ENCODE data around the gene TSPYL4.
A peak's percentile ranks its signal among the peaks of the same experiment; 100 is the strongest.
"Not testable (repeated sequence)": the region's sequence is repeated elsewhere in the genome, so short reads cannot be mapped to it uniquely, and the experiment has no call there.

Gene TSPYL4

DNA sequence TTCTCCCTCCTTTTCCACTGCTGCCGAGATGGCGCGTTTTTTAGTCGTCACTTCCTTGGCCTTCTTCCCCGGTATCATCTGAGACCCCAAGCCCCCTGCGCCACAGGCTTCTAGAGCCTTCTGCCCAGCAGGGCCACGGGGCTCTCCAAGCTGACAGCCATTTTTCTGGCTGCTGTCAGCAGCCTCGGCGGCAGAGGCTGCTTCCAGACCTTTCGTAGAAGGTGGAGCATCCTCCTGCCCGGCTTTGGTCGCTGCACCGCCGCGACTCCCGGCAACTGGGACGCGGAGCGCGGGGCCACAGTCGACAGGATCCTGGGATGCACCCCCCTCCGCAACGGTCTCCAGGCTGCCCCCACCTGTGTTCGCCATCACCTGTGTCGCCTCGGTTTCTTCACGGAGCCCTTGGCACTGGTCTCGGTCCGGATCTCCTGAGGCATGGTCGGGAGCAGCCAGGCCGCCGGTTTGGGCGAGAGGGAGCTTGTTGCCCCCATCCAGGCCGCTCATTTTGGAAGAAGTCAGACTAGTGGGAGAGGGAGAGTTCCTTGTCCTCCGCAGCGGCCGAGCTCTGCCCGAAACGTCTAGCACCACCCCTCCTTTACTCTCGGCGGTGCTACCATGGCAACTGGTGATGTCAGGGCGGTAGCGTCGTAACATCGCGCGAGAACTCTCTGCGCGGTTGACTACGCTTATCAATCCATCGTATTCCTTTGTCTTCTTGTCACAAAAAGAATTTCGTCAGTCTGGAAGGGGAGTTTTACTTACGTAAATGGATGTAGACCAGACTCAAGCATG lies at the start of gene TSPYL4:
TSPYL4 (minus strand) TSS at position 571 of the 792 bp plus-strand sequence; CDS start at position 504, 67 bp downstream.
- DNase-seq: no peak

DNA sequence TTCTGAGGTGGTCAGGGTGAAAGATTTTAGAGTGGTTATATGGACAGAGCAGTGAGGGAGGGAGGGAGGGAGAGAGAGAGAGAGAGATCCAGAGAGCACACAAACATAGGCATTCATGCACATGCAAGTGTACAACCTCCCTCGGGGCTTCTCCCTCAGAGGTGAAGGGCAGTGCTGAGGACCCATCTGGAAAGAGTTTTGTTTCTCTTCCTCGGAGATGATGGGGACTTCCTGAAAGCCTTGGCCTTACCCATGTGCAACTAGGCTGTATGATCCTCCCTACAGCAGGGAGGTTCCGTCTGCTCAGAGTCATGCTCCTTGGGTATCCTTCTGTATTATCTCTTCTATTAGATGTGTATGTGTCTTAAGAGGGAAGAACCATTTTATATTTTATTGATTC lies 47.2 kb upstream of the TSPYL4 start:
- no peak for DNase-seq

DNA sequence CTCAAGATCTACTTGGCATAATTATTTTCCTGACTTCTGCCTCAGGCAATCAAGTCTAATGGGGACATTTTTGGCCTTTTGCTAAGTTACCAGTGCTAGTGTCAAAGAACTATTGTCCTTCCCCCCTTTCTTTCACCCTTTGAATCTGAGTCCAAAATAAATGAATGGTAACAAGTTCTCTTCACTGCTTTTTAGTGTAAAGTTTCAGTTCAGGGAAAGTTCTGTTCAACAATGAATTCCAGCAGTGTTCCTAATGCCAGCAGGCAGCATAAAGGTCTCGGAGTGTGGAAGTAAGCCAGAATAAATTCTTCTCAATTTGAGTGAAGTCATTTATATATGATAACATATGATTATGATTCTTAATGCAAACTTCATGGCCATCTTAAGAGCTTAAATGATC lies 46.7 kb upstream of the TSPYL4 start:
- DNase-seq: no peak

DNA sequence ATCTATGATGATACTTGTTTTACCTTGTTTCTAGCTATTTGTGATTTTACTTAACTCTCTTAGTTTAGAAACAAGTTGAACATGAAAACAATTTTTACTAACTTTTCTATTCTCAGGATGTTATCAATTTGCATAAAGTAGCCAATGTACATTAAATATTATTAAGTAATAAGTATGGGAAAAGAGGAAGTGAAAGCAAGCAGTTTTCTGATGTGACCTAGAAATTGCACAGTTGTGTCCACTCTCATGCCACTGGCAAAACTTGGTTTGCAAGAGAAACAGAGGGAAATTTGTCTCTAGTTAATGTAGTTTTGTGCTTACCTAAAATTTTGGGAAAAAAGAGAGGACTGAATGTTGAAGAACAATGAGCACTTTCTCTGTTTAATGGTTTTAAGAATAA lies 45.1 kb upstream of the TSPYL4 start:
- DNase-seq: no peak

DNA sequence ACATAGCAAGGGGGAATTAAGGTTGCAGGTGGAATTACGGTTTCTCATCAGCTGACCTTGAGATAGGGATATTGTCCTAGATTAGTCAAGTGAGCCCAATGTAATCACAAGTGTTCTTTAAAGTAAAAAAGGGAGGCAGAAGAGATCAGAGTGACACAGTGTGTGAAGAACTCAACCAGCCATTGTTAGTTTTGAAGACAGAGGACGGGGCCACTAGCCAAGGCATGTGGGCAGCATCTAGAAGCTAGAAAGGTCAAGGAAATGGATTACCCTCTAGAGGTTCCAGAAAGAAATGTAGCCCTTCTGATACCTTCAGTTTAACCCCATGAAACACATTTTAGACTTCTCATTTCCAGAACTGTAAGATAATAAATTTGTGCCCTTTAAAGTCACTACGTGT lies 44.4 kb upstream of the TSPYL4 start:
- no peak for DNase-seq

DNA sequence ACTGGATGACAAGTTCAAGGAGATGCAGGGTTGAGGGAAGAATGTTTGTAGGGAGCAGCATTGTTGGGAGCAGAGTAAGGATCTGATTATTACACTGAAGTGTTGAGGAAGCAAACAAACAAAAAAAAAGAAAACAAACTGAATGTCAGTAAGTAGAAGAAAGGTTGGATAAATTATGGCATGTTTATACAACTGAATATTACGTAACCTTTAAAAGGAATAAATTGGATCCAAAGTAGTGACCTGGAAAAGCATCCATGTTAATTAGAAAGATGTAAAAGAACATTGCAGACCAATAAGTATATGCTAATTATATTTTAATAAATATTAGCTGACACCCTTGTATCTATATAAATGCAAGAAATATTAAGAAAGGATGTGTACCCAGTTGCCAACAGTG lies 38.7 kb upstream of the TSPYL4 start:
- no peak for DNase-seq

DNA sequence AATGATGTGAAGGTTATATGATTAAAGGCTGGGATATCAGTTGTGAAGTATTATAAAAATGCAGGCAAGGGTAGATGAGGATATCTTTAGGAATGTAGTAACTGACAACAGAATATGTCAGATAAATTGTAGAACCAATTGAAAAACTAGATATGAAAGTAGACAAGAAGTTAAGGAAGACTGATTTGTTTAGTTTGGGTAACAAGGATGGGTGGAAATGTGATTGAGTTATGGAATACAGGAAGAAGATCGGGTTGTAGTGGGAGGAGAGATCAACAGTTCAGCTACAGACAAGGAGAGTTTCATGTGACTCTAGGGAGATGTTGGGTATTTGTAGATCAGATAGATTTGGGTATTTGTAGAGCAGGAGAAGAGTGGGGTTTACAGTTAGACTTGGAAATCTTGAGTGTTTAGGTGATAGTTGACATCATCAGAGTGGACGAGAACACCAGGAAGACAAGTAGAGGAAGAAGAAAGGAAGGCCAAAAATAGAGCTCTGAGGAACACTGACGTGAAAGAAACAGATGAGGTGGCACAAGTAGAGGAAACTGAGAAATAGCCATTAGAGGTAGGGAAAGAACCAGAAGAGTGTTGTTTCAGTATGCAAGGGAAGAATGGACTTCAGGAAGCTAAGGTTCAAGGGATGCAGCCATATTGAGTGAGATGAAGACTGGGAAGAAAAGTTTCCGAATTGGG lies 38.0 kb upstream of the TSPYL4 start:
- no peak for DNase-seq

DNA sequence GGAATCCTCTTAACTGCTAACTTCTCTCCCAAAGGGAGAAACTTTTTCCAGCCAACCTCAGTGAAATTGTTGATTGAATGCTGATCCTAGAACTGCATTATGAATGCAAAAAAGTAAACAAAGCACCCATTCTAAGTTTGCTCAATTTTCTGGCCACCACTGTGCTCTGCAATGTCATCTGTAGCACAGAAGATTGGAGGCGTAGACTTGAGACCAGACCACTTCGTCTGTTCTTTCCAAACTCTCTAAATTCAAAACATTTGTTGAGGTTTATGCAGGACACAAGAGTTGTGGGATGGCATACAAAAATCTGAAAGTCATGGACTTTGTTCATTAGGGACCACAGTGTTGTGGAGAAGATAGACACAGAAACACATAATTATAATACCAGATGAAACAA lies 36.9 kb upstream of the TSPYL4 start:
- DNase-seq: no peak

DNA sequence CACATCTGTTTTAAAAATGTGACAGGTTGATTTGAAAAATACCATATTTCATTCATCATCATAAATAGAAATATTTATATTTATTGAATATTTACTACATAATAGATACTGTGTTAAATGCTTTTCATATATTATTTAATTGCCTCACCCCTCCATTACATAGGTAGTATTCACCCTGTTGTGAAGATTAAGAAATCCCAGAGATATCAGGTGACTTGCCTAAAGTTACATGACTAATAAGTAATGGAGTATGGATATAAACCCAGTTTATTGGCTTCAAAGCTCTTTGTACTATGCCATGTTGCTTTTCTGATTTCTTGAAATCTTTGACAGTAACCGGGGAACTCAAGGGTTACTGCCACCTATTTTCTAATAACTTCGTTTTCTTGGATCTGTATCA lies 36.0 kb upstream of the TSPYL4 start:
- DNase-seq: no peak

DNA sequence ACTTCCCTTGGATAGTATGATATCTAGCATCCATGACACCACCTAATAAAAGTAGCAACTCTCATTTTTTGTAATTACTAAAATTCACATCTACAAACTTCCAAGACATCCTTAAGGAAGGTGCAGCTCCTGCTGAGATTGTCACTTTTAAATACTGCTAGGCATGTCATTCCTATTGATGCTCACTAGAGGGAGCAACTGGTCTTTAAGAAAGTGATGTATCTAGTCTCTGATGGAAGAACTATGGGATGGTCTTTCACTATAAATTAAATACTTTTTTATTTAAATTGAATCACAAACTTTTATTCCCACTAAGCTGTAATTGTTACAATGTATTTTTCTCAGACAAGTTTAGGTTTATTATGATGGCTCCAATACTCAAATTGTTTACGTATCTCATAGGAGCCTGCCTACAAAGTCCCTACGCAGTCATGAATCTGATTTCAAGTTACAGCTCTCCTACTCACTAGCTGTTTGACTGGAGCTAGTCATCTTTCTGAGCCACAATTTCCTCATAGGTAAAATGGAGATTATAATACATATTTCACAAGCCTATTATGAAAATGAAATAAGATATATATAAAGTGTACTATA lies 33.9 kb upstream of the TSPYL4 start:
- no peak for DNase-seq

DNA sequence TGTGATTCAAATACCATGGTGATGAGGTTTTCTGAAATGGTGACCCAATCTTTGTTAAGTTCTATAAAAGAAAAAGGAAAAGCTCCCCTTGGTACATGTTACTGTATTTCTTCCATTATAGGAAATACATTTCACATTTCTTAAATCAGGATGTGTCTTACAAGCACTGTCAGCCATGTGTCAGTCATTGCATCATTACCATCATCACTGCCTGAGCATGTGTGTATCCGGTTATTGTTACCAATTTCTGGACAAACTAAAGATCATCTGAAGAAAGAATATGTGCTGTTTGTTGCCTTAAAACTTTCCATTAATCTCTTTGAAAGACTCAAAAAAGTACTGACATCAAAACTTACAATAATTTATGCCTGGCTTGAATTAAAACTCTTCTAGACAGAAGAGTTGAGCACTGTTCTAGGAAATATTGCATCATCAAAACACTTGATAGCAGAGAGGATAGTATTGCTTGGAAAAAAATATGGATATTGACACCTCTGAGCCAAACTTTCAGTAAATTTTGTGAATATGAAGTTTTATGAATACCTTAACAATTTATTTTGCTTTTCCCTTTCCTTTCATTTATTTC lies 33.0 kb upstream of the TSPYL4 start:
- DNase-seq: no peak

DNA sequence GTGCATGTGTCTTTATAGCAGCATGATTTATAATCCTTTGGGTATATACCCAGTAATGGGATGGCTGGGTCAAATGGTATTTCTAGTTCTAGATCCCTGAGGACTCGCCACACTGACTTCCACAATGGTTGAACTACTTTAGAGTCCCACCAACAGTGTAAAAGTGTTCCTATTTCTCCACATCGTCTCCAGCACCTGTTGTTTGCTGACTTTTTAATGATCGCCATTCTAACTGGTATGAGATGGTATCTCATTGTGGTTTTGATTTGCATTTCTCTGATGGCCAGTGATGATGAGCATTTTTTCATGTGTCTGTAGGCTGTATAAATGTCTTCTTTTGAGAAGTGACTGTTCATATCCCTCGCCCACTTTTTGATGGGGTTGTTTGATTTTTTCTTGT lies 31.1 kb upstream of the TSPYL4 start:
- not testable (repeated sequence) for DNase-seq

DNA sequence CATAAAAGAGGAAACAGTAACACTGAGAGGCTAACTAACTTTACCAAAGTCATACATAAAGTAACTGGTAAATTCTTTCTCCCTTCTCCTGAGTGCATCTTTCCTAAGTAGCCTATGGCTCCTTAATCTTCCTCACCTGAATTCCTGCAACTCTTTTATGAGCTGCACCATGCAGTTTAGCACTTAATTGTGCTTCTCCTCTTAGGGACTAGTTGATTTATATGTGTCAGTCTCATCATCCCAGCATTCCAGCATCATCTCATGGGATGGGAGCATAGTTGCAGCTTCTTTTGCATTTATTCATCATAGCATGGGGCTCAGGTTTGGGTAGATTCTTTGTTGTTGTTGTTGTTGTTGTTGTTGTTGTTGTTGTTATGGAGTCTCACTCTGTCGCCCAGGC lies 29.3 kb upstream of the TSPYL4 start:
- no peak for DNase-seq

DNA sequence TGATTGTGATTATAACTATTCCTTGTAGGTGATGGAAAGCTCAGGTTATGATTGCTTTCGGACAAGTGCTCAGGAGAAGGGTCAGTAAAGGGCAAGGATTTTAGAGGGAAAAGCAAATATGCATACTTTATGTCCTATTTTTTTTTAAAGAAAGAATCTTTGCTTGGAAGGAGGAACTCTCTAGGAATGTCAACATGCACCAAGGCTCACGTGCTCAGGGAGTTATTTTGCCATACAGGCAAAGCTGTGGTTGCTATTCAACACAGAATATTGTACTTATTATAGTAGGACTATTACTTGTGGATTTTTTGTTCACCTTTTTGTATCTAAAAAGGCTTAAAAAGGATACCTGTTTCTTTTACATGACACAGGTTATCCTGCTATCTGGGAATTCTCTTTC lies 28.8 kb upstream of the TSPYL4 start:
- no peak for DNase-seq

DNA sequence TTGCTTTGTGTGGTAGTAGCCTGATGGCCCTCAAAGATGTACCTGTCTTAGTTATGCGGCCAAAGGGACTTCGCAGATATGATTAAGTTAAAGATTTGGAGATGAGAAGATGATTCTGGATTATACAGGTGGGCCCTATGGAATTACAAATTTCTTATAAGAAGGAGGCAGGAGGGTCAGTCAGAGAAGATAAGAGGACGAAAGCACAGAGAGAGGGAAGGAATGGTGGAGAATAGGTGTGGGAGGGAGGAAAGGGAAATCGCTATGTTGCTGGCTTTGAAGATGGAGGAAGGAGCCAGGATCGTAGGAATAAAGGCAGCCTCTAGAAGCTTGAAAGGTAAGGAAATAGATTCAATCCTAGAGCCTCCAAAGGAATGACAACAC lies 27.1 kb upstream of the TSPYL4 start:
- DNase-seq: no peak

DNA sequence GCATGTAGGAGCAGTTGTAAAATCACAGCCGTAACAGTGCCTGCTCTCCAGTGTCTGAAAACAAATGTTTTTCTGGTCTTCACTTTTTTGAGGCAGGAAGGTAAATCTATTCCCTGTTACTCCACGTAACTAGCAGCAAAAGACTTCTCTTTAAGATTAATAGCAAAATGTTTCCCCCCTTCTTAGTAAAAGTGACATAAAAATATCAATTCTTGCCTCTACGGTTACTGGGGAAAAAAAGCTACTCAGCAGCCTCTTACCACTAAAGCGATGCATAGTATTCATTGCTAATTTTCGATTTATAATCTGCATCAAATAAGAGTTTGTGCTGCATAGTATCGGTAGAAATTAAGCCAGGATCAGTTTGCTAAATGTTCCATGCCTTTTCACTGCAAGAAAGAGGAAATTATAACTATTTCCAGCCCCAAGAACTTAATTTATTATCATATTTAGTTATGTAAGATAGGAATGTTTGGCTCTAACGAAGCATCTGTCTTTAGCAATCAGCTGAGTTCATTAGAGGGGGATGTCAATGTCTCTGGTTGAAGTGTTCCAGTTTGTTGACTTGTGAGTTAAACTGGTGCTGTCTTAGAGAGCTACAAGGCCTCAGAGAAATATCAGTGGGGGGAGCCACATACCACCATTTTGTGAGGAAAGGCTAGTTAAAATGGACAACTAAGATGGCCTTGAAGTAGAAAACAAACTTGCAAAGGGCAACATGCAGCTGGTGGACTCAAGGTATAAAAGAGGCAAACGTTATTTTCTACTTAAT lies 26.5 kb upstream of the TSPYL4 start:
- no peak for DNase-seq

DNA sequence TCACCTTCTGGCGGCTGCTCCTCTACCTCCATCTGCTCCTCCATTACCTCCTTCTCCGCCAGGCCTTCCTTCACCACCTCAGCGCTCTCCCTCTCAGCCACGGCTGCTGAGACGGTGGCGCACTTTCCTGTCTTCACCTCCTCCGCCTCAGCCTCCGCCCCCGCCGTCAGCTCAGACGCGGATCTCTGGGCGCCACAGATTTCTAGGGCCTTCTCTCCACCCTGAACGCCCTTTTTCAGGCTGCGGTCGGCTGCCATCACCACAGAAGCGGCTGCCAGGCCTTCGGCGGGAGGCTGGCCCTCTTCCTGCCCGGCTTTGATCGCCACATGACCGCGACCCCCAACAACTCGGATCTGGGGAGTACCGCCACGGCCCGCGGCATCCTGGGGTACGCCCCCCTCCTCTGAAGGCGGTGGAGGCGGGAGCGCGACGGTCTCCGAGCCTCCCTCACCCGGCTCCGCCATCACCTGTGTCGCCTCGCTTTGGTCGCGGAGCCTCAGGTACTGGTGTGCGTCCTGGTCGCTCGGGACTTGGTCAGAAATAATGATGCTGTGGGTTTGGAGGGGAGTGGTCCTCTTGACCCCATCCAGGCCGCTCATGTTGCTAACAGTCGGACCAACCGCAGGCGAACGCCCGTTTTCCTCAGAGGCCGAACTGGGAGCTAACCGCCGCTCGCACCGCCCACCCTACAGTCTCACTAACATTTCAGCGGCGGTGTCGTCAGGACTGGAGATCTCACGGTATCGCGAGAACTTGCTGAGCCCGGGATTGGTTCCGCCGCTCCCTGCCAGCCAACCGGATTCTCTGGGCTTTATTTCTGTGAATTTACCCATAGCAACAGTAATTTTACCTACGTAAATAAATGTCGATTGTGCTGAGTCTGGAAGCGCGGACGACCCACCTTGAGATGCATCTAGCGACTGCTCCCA lies 25.6 kb upstream of the TSPYL4 start, which contains the start of gene TSPYL1:
TSPYL1 (minus strand) TSS at position 699 of the 929 bp plus-strand sequence; CDS start at position 599, 100 bp downstream.
- peak; percentile 21 for DNase-seq

DNA sequence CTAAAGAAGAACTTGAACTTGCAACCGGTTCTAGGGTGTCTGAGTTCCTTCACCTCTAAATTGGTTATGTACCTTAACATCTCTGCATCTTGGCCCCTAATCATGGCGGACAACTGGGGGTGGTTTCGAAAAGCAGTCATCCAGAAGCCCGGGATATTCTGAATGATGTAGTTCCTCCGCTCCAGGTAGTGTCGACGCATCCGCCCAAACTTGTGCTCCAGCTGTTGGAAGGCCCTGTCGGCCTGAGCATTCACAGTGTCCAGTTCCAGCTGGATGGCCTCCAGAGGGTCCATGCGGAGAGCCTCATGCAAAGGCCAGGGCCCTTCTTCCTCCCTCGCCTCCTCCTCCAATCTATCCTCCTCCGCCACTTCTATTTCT lies 25.0 kb upstream of the TSPYL4 start:
- DNase-seq: no peak

DNA sequence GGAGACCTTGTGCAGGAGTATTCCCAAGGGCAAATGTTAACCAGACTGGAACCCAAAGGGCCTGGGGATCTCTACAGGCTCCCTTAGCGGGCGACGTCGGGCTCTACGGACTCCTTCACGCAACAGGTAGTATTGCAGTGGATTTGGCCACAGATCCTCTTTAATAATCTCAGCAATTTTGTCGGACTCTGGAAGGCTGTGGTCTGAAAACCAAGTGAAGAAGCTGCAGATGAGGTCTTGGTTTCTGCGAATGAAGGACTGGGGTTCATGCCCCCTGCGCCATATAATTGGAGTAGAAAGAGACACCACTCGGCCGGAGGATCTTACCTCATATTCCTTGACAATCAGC lies 24.6 kb upstream of the TSPYL4 start:
- DNase-seq: no peak

DNA sequence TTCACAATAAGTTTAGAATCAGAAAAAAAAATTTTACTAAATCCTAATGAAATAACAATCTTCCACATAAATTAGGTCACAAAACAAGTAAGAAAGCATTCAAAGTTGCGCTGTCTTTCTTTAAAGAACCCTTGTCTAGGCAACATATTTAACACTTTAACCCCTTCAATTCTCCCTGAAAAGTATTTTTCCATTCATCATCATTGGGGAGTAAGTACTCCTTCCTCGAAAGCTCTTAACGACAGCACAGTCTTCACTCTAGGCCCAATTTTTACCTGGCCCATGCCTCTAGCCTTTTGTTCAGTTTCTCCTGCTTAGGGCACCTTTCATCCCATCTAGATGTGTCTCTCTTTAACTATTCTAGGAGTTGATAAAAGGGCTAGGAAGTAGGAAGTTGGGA lies 23.2 kb upstream of the TSPYL4 start:
- DNase-seq: no peak

DNA sequence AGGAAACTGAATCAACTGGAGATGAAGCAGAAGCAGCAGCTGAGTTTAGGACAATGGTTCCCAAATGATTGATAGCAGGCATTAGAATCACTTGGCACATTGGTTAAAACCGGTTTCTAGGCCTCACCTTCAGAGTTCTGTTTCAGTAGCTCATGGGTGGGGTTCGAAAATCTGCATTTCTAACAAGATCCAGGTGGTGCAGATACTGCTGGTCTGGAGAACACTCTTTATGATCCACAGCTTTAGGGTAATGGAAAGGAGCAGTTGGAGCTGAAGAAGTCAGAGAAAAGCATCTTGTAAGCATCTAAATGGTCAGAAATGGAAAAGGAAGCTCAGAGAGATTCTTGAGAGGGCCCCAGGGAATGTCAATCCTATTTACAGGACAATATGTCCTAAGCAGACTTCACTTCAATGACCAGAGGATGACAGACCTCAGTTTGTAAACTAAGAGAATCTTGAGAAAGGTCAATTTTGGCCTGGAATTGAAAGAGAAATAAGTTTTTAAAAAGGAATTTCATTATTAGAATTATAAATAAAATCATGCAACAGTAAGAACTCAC lies 17.4 kb upstream of the TSPYL4 start:
- DNase-seq: no peak
